ENCODE measurements around the gene ADRA2C. TPM values are rescaled to one million over a fixed set of nuclear protein-coding genes. Genes with fewer than 3 reads are reported as not detected.

Gene ADRA2C
- polyA plus RNA-seq, 1 of the 3 experiments (the other 2 are of a cell fraction) = 0.15 TPM

DNA sequence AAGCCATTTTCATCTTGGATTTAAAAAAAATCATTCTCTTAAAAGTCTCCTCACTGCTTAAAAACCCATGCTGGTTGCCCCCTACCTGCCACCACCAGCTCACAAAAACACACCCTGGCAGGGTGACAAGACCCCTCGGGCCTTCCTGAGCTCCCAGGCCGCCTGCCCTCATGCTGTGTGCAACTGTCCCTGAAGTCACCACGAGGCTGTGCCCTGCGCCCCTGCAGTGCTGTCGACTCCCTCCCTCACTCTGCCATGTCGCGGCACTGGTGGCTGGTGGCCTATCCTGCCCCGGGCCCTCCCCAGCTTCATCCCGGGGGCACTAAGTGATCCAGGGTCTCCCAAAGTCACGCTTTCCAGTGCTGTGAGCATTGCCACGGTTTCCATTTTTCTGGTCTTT is 46.3 kb upstream of the ADRA2C start:
- H3F3A ChIP-seq (replicated peaks; ENCODE audit: insufficient read depth) = no peaks in the 10 kb centered on the region
- no peaks in the 10 kb centered on the region for H3K79me2 ChIP-seq (ENCODE audit: insufficient read depth)
- no peak overlapping the region for H3K4me2 ChIP-seq
- no peak overlapping the region for H2AFZ ChIP-seq (ENCODE audit: low read depth)
- H3K4me1 ChIP-seq (ENCODE audit: control insufficient read depth in 1 of 2, insufficient read depth in 2 of 2, low read depth in 1 of 2, low read length in 1 of 2) = peaks cover 0 to 12% of the 10 kb centered on the region in 2 experiments; a peak in 1 of 4 replicates
- no peaks in the 10 kb centered on the region for H3K9me3 ChIP-seq
- H3K4me3 ChIP-seq (ENCODE audit: low read depth in 2 of 2, low read length in 1 of 2) = no peak overlapping the region
- no peaks in the 10 kb centered on the region for H3K27me3 ChIP-seq (ENCODE audit: insufficient read depth)
- ChIA-PET CTCF (no interaction called here), POLR2A (no interaction called here)
- H3K9ac ChIP-seq = no peak overlapping the region
- H3K27ac ChIP-seq (ENCODE audit: low read depth in 2 of 2, low read length in 1 of 2) = no peak overlapping the region
- H3K36me3 ChIP-seq (replicated peaks in 1 of 2; ENCODE audit: control insufficient read depth in 1 of 2, insufficient read depth in 2 of 2, low read length in 1 of 2) = no peaks in the 10 kb centered on the region
- H4K20me1 ChIP-seq (ENCODE audit: insufficient read depth) = no peaks in the 10 kb centered on the region
- no peak for TF ChIP-seq TAF1 (IDR thresholded peaks at IDR 0.05; ENCODE audit: borderline replicate concordance, low read depth, low read length)
- no peak for TF ChIP-seq CHD2 (IDR thresholded peaks at IDR 0.05; ENCODE audit: low read length, partially characterized antibody)
- no peak for TF ChIP-seq SMC3 (IDR thresholded peaks at IDR 0.05; ENCODE audit: low read depth, low read length)
- TF ChIP-seq JUND (IDR thresholded peaks at IDR 0.05) = no peak
- TF ChIP-seq RXRA (IDR thresholded peaks at IDR 0.05; ENCODE audit: borderline replicate concordance, low read depth) = no peak
- TF ChIP-seq, protein P1, sequence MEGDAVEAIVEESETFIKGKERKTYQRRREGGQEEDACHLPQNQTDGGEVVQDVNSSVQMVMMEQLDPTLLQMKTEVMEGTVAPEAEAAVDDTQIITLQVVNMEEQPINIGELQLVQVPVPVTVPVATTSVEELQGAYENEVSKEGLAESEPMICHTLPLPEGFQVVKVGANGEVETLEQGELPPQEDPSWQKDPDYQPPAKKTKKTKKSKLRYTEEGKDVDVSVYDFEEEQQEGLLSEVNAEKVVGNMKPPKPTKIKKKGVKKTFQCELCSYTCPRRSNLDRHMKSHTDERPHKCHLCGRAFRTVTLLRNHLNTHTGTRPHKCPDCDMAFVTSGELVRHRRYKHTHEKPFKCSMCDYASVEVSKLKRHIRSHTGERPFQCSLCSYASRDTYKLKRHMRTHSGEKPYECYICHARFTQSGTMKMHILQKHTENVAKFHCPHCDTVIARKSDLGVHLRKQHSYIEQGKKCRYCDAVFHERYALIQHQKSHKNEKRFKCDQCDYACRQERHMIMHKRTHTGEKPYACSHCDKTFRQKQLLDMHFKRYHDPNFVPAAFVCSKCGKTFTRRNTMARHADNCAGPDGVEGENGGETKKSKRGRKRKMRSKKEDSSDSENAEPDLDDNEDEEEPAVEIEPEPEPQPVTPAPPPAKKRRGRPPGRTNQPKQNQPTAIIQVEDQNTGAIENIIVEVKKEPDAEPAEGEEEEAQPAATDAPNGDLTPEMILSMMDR (IDR thresholded peaks at IDR 0.05) = no peak
- TF ChIP-seq RCOR1 (IDR thresholded peaks at IDR 0.05; ENCODE audit: low read length) = no peak
- no peak for TF ChIP-seq YY1 (IDR thresholded peaks at IDR 0.05; ENCODE audit: low read depth)
- TF ChIP-seq FOXJ3 (CRISPR knock-in tag; IDR thresholded peaks at IDR 0.05) = no peak
- no peak for DNase-seq
- no peaks in the 10 kb centered on the region for H3K9me2 ChIP-seq
- 14% methylated on average over 7 of the region's 11 CpGs for WGBS (ENCODE audit: low lambda C conversion rate)

- no peak overlapping the region for H3K27ac ChIP-seq (ENCODE audit: low read depth in 2 of 2, low read length in 1 of 2)
- POLR2A ChIA-PET = no interaction called here
- no peaks in the 10 kb centered on the region for H3K9me2 ChIP-seq
- H2AFZ ChIP-seq (ENCODE audit: low read depth) = no peak overlapping the region
- no peaks in the 10 kb centered on the region for H3K9me3 ChIP-seq
- TF ChIP-seq RCOR1 (IDR thresholded peaks at IDR 0.05; ENCODE audit: low read length) (no peak), FOXM1 (IDR thresholded peaks at IDR 0.05; ENCODE audit: low read depth) (no peak), RXRA (IDR thresholded peaks at IDR 0.05; ENCODE audit: borderline replicate concordance, low read depth) (no peak), SMC3 (IDR thresholded peaks at IDR 0.05; ENCODE audit: low read depth, low read length) (no peak), GATA2 (CRISPR knock-in tag; IDR thresholded peaks at IDR 0.05) (no peak), FOXJ3 (CRISPR knock-in tag; IDR thresholded peaks at IDR 0.05) (no peak), RFX5 (IDR thresholded peaks at IDR 0.05; ENCODE audit: low read length) (no peak), NRF1 (IDR thresholded peaks at IDR 0.05; ENCODE audit: low read depth, low read length) (no peak), GABPA (IDR thresholded peaks at IDR 0.05; ENCODE audit: low read depth) (no peak)
- TF ChIP-seq, protein P2, sequence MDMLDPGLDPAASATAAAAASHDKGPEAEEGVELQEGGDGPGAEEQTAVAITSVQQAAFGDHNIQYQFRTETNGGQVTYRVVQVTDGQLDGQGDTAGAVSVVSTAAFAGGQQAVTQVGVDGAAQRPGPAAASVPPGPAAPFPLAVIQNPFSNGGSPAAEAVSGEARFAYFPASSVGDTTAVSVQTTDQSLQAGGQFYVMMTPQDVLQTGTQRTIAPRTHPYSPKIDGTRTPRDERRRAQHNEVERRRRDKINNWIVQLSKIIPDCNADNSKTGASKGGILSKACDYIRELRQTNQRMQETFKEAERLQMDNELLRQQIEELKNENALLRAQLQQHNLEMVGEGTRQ (IDR thresholded peaks at IDR 0.05; ENCODE audit: borderline replicate concordance, low read depth, low read length) = no peak
- 51% methylated on average over 4 of the region's 4 CpGs for WGBS (ENCODE audit: low lambda C conversion rate)
- H3K4me2 ChIP-seq = no peak overlapping the region
- H3K4me1 ChIP-seq (ENCODE audit: control insufficient read depth in 1 of 2, insufficient read depth in 2 of 2, low read depth in 1 of 2, low read length in 1 of 2) = peaks cover 0 to 11% of the 10 kb centered on the region in 2 experiments; a peak in 1 of 4 replicates
- CTCF ChIA-PET = interaction anchor here (1.2 kb wide), 1 partner anchor 45 kb away, joined by 3 read pairs; no protein-coding TSS in a partner anchor
- H3K36me3 ChIP-seq (replicated peaks in 1 of 2; ENCODE audit: control insufficient read depth in 1 of 2, insufficient read depth in 2 of 2, low read length in 1 of 2) = no peaks in the 10 kb centered on the region
- H3K27me3 ChIP-seq (ENCODE audit: insufficient read depth) = no peaks in the 10 kb centered on the region
- no peak overlapping the region for H3K4me3 ChIP-seq (ENCODE audit: low read depth in 2 of 2, low read length in 1 of 2)
- DNase-seq = no peak
- no peaks in the 10 kb centered on the region for H4K20me1 ChIP-seq (ENCODE audit: insufficient read depth)
- H3K9ac ChIP-seq = no peak overlapping the region
- H3F3A ChIP-seq (replicated peaks; ENCODE audit: insufficient read depth) = no peaks in the 10 kb centered on the region
- H3K79me2 ChIP-seq (ENCODE audit: insufficient read depth) = no peaks in the 10 kb centered on the region
These were observed 45.7 kb upstream of the ADRA2C start for GRCh38 chr4:3720466-3720865.
